ENCODE results near the gene ADD2.
A peak's percentile ranks its signal among the peaks of the same experiment; 100 is the strongest.

Gene ADD2

GRCh38 chr2:70748002-70748784 lies 19.8 kb downstream of the ADD2 start:
- TF ChIP-seq GATA3 (IDR thresholded peaks at IDR 0.05; ENCODE audit: low read depth, low read length) (no peak), GATA2 (IDR thresholded peaks at IDR 0.05; ENCODE audit: low read depth, low read length) (no peak)

DNA sequence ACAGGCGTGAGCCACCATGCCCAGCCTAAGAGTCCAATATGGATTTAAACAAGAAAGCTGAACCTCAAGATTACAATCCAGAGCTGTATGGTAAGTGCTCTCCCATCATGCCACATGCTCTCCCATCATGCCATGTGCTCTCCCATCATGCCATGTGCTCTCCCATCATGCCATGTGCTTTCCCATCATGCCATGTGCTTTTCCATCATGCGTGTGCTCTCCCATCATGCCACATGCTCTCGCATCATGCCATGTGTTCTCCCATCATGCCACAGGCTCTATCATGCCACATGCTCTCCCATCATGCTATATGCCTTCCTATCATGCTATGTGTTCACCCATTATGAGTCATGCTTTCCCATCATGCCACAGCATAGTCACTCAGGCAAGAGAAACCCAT lies 20.7 kb downstream of the ADD2 start:
- no peak for TF ChIP-seq GATA3 (IDR thresholded peaks at IDR 0.05; ENCODE audit: low read depth, low read length)

- TF ChIP-seq GATA3 (IDR thresholded peaks at IDR 0.05; ENCODE audit: low read depth, low read length) (no peak), GATA2 (IDR thresholded peaks at IDR 0.05; ENCODE audit: low read depth, low read length) (no peak)
Observed at GRCh38 chr2:70746094-70746974, 21.7 kb downstream of the ADD2 start.

- TF ChIP-seq GATA2 (IDR thresholded peaks at IDR 0.05; ENCODE audit: low read depth, low read length) (no peak), GATA3 (IDR thresholded peaks at IDR 0.05; ENCODE audit: low read depth, low read length) (no peak)
Observed at GRCh38 chr2:70745276-70745825, 22.6 kb downstream of the ADD2 start.

DNA sequence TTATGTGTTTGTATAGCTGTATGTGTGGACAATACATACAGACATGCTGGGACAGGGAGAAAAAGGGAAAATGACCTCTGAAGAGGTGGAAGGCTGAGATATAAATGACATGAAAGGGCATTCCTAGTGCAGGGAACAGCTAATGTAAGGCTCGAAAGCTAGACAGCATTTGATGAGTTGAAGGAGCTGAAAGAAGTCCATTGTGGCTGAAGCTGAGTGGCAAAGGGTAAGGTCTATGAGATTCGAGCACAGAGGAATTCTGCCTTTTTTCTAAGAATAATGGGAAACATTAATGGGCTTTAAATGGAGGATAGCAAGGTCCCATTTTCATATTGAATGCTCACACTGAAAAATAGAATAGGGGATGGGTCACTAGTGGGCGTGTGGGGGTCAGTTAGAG lies 23.6 kb downstream of the ADD2 start:
- TF ChIP-seq GATA3 (IDR thresholded peaks at IDR 0.05; ENCODE audit: low read depth, low read length) (no peak), GATA2 (IDR thresholded peaks at IDR 0.05; ENCODE audit: low read depth, low read length) (no peak)

DNA sequence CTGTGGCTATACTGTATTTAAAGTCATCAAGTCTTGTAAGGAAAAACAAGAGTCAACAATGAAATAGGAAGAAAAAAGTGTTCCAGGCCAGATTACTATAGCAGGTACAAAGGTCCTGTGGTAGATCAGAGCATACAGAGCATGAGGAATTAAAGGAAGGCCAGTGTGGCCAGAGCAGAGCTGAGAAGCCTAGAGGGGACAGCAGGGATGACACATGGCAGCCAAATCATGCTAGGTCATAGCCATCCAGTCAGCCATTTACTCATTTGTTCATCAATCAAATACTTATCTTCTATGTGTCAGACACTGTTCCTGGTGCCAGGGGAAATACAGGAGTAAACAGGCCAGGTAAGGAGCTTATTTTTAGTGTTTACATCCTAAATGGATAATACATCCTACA lies 24.3 kb downstream of the ADD2 start:
- TF ChIP-seq GATA2 (IDR thresholded peaks at IDR 0.05; ENCODE audit: low read depth, low read length) (no peak), GATA3 (IDR thresholded peaks at IDR 0.05; ENCODE audit: low read depth, low read length) (no peak)

DNA sequence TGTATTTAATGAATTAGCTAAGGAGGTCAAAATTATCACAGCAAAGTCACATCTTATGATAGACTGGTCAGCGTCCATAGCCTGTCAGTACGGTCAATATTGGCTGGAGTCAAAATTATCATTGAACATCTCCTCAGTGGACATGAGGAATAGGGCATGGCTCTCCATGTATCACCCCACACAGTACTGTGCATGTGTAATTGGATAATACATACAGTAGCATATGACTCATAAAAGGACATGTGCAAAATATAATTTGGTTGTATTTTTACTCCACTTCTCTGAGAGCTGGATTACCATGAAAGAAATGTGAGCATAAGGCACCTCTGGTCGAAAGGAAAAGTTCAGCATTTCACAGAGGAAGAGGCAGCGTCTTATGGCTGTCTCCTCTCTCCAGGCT lies 24.9 kb downstream of the ADD2 start:
- TF ChIP-seq GATA3 (IDR thresholded peaks at IDR 0.05; ENCODE audit: low read depth, low read length), result no peak
- TF ChIP-seq GATA2 (IDR thresholded peaks at IDR 0.05; ENCODE audit: low read depth, low read length), result no peak

GRCh38 chr2:70738159-70738558 lies 29.8 kb downstream of the ADD2 start:
- TF ChIP-seq GATA3 (IDR thresholded peaks at IDR 0.05; ENCODE audit: low read depth, low read length) (no peak), GATA2 (IDR thresholded peaks at IDR 0.05; ENCODE audit: low read depth, low read length) (no peak)

GRCh38 chr2:70735071-70735470 lies 32.9 kb downstream of the ADD2 start:
- TF ChIP-seq GATA2 (IDR thresholded peaks at IDR 0.05; ENCODE audit: low read depth, low read length) (no peak), GATA3 (IDR thresholded peaks at IDR 0.05; ENCODE audit: low read depth, low read length) (no peak)

DNA sequence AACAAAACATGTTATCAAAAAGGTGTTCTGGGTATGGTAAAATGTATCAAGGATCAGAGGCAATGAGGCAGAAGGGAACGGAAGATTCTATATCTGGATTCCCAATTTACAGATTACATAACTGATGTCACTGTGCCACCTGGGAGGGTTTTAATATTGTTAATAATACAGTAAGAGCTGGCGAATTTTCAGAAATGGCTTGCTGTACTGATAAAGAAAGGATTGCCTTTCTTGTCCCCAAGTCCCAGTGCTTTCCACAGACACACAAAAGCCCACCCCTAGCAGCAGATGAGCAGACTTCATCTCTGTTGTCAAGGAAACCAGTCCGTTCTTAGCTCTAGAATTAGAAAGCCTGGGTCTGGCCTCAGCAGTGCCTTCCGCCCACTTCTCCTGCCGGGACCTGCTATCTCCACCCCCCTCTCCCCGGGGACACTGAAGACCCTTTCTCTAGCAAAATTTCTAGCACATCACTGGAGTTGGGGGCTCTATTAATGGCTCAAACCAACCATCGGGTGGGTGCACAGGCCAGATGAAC lies 34.3 kb downstream of the ADD2 start:
- TF ChIP-seq GATA3 (IDR thresholded peaks at IDR 0.05; ENCODE audit: low read depth, low read length), result no peak
- no peak for TF ChIP-seq GATA2 (IDR thresholded peaks at IDR 0.05; ENCODE audit: low read depth, low read length)

DNA sequence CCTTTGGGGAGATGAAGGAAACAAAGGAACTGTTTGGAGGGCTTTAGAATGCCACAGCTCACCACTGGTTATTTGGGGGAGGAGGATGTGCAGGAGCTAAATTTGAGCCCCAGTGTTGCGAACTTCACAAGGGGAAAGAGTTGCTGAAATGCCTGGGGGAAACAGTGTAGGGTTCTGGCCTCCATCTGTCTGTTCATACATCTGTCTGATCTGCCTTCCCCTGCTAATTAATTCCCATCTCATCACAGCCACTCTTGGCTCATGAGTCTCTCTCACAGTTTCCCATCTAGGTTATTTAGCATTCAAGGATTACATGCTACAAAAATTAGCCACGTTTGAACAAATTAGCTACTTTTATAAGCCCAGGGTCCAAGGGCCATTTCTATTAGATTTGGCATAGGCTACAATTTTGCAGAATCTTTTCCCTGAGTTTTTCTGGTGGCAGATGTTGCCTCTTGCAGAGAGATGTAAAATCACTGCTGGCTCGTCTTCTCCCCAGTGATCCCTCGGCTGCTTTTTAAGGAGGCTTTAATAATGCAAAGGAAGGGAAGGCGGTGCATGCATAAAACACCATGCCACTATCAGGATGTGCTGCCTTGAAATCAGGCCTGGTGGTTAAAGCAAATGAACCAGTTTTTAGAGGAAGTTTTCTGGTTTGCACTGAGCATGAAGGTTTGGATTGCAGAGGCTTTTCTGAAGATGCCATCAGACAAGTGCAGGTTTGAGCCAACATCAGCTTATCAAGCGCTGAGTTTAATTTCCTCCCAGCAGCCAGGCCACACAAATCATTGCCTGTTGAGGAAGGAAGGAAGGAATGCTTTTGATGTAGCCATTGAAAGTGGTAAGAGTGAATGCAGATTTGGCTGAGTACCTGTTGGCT lies 35.0 kb downstream of the ADD2 start:
- no peak for TF ChIP-seq GATA3 (IDR thresholded peaks at IDR 0.05; ENCODE audit: low read depth, low read length)
- TF ChIP-seq GATA2 (IDR thresholded peaks at IDR 0.05; ENCODE audit: low read depth, low read length), result peak; percentile 30; the same call in 1 of the 2 replicates

GRCh38 chr2:70730730-70731129 lies 37.3 kb downstream of the ADD2 start:
- TF ChIP-seq GATA3 (IDR thresholded peaks at IDR 0.05; ENCODE audit: low read depth, low read length) (no peak), GATA2 (IDR thresholded peaks at IDR 0.05; ENCODE audit: low read depth, low read length) (no peak)

- TF ChIP-seq GATA3 (IDR thresholded peaks at IDR 0.05; ENCODE audit: low read depth, low read length), result no peak
- TF ChIP-seq GATA2 (IDR thresholded peaks at IDR 0.05; ENCODE audit: low read depth, low read length), result no peak
Observed at GRCh38 chr2:70729647-70730046, 38.4 kb downstream of the ADD2 start.
